AG04449 (cell line): ENCODE data around the gene CORO2B.

Experiments used
- CTCF ChIA-PET: fragments of 350-600 bp; formaldehyde crosslinking; extraction: SDS; loops from one replicate; lab custom pipeline; 2021; ENCODE audit warnings: antibody characterized with exemption; lab: Yijun Ruan, JAX
- POLR2A ChIA-PET: fragments of 400-600, 350-600 bp; formaldehyde crosslinking; extraction: SDS; loops from one replicate; lab custom pipeline; 2020; ENCODE audit warnings: antibody characterized with exemption, inconsistent platforms; lab: Yijun Ruan, JAX
- DNase-seq: peaks from one replicate; pipeline ENCODE4 v3.0.0-alpha.2; 2010; ENCODE audit warnings: low read depth, low spot score
- H3K4me3 ChIP-seq: 2 replicates; pipeline ENCODE4 v1.5.1; 2011; ENCODE audit warnings: low read depth, mild to moderate bottlenecking, control low read depth, low read length
- CTCF ChIP-seq: IDR thresholded peaks from one replicate; pipeline ENCODE4 v1.5.1; 2011; ENCODE audit warnings: mild to moderate bottlenecking, moderate library complexity, low read length, control low read depth, inconsistent platforms; ENCODE audit not compliant: insufficient read depth; ENCODE audit errors: missing control alignments

Gene CORO2B

DNA sequence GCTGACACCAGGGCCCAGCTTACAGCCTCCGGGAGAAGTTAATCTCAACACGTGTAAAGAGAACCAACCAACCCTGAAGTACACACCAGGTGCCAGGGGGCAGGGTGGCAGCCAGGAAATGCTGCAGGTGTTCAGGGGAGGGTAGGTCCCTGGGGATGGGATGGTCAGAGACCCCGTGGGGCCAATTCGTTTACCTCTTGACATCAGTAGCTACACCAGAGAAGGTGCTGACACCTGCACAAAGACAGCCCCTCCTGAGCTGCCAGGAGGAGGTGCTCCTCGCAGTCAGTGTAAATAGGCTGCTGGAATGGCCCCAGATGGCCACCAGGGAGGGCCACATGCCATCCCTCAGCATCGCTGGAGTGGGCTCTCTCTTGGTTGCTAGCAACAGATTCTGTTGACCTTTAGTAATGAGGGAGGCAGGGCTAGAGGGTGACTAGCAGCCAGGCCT, 52.8 kb downstream of the CORO2B start:
- DNase-seq, result no peak
- TF ChIP-seq CTCF, result no peak
- CTCF ChIA-PET, result interaction anchor here (1.0 to 1.5 kb wide), 3 partner anchors 72 to 378 kb away, joined by 3 to 4 read pairs (median 3); no protein-coding TSS in a partner anchor
- POLR2A ChIA-PET, result no interaction called here
- H3K4me3 ChIP-seq, result no peak overlapping the region

GRCh38 chr15:68632101-68632500, 53.3 kb downstream of the CORO2B start:
- ChIA-PET CTCF (interaction anchor here (1.0 to 1.5 kb wide), 3 partner anchors 73 to 379 kb away, joined by 3 to 4 read pairs (median 3); no protein-coding TSS in a partner anchor), POLR2A (no interaction called here)
- no peak for DNase-seq
- no peak overlapping the region for H3K4me3 ChIP-seq
- no peak for TF ChIP-seq CTCF

DNA sequence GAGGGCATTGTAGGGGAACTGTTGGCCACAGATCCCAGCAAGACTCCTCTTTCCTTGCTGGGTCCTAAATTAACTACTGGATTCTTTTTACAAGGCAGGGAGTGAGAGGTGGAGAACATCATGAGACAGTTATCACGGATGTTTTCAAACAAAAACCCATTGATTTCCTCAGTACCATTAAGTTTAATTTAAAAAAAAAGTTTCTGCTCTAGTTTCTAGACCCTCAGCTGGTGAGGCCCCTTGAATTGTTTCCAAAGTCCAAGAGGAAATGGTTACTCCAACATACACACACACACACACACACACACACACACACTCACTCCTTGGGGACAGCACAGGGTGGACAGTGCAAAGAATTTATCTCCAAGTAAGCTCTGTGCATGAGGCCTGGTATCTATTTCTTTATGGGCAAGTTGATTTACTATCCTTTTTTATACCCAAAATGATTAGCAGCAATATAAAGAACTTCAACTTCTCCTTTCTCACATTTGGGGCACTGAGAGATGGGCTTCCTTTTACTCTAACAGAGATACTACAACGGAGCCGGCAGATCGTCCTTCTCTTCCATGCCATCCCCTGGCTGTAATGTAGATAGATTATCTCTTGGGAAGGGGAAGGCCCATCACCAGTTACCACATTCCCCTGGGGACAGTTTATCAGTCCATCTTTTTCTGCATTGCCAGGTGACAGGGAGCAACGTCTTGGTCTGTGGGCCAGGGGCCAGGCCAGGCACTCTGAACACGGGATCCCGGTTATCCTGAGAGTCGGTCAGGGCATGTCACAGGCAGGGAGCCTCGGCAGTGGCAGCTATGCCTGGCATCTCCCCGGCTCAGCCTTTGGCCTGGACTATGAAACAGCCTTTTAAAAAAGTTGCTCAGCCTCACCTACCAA, 54.7 kb downstream of the CORO2B start:
- CTCF ChIA-PET, result interaction anchor here (1.1 to 1.6 kb wide), 3 partner anchors 9 to 40 kb away, joined by 3 to 7 read pairs (median 3); no protein-coding TSS in a partner anchor
- DNase-seq, result no peak
- no peak overlapping the region for H3K4me3 ChIP-seq
- TF ChIP-seq CTCF, result no peak
- POLR2A ChIA-PET, result no interaction called here

GRCh38 chr15:68634122-68634482, 55.3 kb downstream of the CORO2B start:
- TF ChIP-seq CTCF, result no peak
- ChIA-PET CTCF (interaction anchor here (1.1 to 1.8 kb wide), 3 partner anchors 20 to 74 kb away, joined by 3 to 8 read pairs (median 7); no protein-coding TSS in a partner anchor), POLR2A (no interaction called here)
- no peak for DNase-seq
- no peak overlapping the region for H3K4me3 ChIP-seq

- TF ChIP-seq CTCF, result no peak
- ChIA-PET CTCF (interaction anchor here (1.6 to 1.8 kb wide), 4 partner anchors 8 to 74 kb away, joined by 3 to 8 read pairs (median 7); no protein-coding TSS in a partner anchor), POLR2A (no interaction called here)
- no peak for DNase-seq
- H3K4me3 ChIP-seq, result no peak overlapping the region
Measured at GRCh38 chr15:68634531-68634930, 55.7 kb downstream of the CORO2B start.

DNA sequence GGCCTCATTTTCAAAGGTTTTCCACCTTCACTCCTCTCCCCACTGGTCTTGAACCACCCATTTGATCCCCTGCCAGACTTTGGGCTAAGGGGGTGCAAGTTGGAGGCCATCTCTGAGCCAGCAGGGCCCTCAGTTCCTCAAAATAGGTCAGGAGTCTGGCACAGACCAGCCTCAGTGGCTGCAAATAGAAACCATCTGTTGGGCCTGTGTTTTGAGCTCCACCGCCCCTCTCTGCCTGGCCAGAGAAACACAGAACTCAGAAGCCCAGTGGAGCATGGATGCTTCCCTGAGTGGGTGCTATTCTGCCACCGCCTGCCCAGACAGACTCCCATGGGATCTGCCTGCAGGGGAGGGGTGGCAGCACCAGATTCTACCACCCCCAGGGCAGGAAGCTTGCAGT, 56.3 kb downstream of the CORO2B start:
- CTCF ChIA-PET, result interaction anchor here (0.8 to 1.8 kb wide), 5 partner anchors 9 to 75 kb away, joined by 3 to 8 read pairs (median 6); no protein-coding TSS in a partner anchor
- no peak for TF ChIP-seq CTCF
- POLR2A ChIA-PET, result no interaction called here
- no peak overlapping the region for H3K4me3 ChIP-seq
- DNase-seq, result no peak
